ENCODE data around the gene PDIA4. TPM values are rescaled to one million over a fixed set of nuclear protein-coding genes. Genes with fewer than 3 reads are reported as not detected.
A peak's percentile ranks its signal among the peaks of the same experiment; 100 is the strongest.

PDIA4 gene
- total RNA-seq, 4 donors from 2014 or later, result 33.2 to 58.1 (median 42.8) TPM

DNA sequence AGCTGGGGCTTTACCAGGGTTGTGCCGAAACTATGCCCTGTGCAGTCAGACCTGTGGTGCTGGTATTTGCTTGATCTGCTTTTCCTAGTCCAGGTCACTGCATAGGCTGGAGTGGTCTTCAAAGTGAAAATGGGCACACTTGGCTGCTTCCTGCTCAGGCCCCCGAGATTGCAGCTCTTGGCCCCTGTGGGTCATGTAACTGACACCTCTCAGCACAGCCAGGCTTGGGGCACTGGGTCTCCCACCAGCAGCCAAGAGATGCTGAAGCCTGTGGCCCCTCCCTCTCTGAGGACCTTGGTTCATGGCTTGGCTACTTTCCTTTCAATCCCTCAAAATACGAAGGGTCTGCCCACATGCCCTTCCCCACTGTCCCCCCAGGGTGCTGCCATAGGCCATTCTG, 33.7 kb downstream of the PDIA4 start:
- TF ChIP-seq, protein P1, sequence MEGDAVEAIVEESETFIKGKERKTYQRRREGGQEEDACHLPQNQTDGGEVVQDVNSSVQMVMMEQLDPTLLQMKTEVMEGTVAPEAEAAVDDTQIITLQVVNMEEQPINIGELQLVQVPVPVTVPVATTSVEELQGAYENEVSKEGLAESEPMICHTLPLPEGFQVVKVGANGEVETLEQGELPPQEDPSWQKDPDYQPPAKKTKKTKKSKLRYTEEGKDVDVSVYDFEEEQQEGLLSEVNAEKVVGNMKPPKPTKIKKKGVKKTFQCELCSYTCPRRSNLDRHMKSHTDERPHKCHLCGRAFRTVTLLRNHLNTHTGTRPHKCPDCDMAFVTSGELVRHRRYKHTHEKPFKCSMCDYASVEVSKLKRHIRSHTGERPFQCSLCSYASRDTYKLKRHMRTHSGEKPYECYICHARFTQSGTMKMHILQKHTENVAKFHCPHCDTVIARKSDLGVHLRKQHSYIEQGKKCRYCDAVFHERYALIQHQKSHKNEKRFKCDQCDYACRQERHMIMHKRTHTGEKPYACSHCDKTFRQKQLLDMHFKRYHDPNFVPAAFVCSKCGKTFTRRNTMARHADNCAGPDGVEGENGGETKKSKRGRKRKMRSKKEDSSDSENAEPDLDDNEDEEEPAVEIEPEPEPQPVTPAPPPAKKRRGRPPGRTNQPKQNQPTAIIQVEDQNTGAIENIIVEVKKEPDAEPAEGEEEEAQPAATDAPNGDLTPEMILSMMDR (IDR thresholded peaks at IDR 0.05), result no peak
- TF ChIP-seq POLR2AphosphoS5 (IDR thresholded peaks at IDR 0.05) (no peak), POLR2A (IDR thresholded peaks at IDR 0.05; ENCODE audit: low read depth) (no peak), EP300 (IDR thresholded peaks at IDR 0.05) (no peak)
- Histone ChIP-seq H3K4me3 (no peak overlapping the region), H3K27me3 (peaks cover 0 to 12% (median 0%) of the 10 kb centered on the region in 4 donors), H3K27ac (replicated peaks in 1 of 4) (no peak overlapping the region), H3K9me3 (no peaks in the 10 kb centered on the region), H3K36me3 (no peaks in the 10 kb centered on the region), H3K4me1 (no peaks in the 10 kb centered on the region)
- 96% methylated on average over 3 of the region's 3 CpGs for WGBS
- DNase-seq (ENCODE audit: extremely low spot score), result no peak
- intact Hi-C loops (cut with DNase I), result no loop called here

DNA sequence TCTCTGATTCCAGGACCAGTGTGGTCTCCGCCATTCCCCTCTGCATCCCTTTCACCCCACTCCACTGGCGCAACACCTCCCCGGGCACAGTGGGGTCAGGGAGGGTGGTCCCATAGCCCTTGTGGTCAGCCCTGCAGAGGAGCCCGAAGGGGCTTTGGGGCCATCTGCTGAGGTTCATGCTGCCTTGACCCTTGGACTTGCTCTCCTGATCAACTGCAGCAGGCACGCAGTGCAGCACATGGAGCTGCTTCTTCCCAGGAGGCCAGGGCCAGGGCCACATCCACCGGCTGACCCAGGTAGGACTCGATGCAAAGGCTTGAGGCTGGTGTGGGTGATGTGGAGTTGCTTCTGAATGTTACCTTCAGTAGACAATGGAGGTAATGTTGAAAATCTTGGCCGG, 35.1 kb downstream of the PDIA4 start:
- peaks cover 0 to 12% (median 0%) of the 10 kb centered on the region in 4 donors for H3K27me3 ChIP-seq
- H3K4me3 ChIP-seq, result no peak overlapping the region
- no peak for DNase-seq (ENCODE audit: extremely low spot score)
- H3K36me3 ChIP-seq, result no peaks in the 10 kb centered on the region
- H3K27ac ChIP-seq (replicated peaks in 1 of 4), result no peak overlapping the region
- H3K9me3 ChIP-seq, result no peaks in the 10 kb centered on the region
- TF ChIP-seq, protein P1 (IDR thresholded peaks at IDR 0.05), result no peak
- no peak for TF ChIP-seq EP300 (IDR thresholded peaks at IDR 0.05)
- no peak for TF ChIP-seq POLR2AphosphoS5 (IDR thresholded peaks at IDR 0.05)
- TF ChIP-seq POLR2A (IDR thresholded peaks at IDR 0.05; ENCODE audit: low read depth), result no peak
- intact Hi-C loops (cut with DNase I), result no loop called here
- 83% methylated on average over 7 of the region's 8 CpGs for WGBS
- peaks cover 4 to 6% (median 4%) of the 10 kb centered on the region in 4 donors for H3K4me1 ChIP-seq

DNA sequence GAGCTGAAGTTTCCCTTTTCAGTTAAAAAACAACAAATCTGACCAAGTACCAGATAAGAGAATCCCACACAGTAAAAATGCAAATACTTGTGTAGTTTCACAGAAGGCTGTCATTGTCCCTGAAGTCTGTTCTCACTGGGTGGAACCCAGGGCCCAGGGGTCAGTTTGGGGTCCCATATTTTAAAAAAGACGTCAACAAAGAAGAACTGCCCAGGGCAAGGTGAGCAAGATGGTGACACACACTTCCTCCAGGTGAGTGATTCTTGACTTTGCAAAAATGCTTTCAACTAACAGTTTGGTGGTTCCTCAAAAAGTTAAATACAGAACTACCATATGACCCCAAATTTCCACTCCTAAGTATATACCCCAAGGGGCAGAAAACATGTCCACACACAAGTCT, 36.8 kb downstream of the PDIA4 start:
- Histone ChIP-seq H3K4me3 (no peak overlapping the region), H3K27ac (replicated peaks in 1 of 4) (no peak overlapping the region), H3K4me1 (peaks cover 7 to 13% (median 9%) of the 10 kb centered on the region in 4 donors), H3K36me3 (no peaks in the 10 kb centered on the region), H3K9me3 (no peaks in the 10 kb centered on the region), H3K27me3 (peaks cover 0 to 12% (median 0%) of the 10 kb centered on the region in 4 donors)
- intact Hi-C loops (cut with DNase I), result no loop called here
- DNase-seq (ENCODE audit: extremely low spot score), result no peak
- WGBS, result 71% methylated on average over 1 of the region's 1 CpG
- TF ChIP-seq, protein P1 (IDR thresholded peaks at IDR 0.05), result no peak
- TF ChIP-seq POLR2A (IDR thresholded peaks at IDR 0.05; ENCODE audit: low read depth), result no peak
- TF ChIP-seq POLR2AphosphoS5 (IDR thresholded peaks at IDR 0.05), result no peak
- no peak for TF ChIP-seq EP300 (IDR thresholded peaks at IDR 0.05)

DNA sequence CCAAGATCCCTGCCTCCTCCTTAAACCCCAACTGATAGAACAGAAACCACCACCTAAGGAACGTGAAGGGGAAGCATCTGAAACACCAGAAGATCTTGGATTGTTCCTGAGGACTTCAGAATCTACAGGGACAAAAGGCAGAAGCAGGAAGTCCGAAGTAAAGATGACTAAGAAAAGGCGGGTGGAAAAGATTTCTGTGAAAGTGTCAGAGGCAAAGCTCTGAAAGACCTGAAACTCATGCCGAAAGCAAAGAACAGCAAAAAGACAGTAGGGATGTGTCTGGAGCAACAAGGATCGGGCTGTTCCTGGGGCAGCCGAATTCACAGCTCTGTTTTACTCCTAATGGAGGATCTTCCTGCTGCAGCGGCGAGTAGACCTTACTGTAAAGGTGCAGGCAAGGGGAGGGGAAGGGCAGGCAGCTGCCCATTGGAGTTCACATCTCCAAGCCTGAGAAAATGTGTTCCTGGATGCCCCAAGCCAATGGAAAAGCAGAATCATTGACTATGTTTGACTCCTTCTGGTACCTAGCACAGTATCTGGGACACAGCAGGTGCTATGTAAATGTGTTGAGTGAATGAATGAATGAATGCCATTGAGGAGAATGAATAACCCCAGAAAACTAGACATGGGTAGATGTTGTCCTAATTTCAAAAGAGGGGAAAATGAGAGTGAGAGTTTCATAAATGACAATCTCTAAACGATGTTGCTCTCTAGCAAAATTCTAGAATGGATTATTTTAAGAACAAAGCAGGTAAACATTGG, 40.4 kb downstream of the PDIA4 start:
- TF ChIP-seq POLR2AphosphoS5 (IDR thresholded peaks at IDR 0.05) (no peak), POLR2A (IDR thresholded peaks at IDR 0.05; ENCODE audit: low read depth) (no peak), EP300 (IDR thresholded peaks at IDR 0.05) (no peak)
- TF ChIP-seq, protein P1 (IDR thresholded peaks at IDR 0.05), result no peak
- intact Hi-C loops (cut with DNase I), result loop anchor here (2.0 kb wide), 1 partner anchor 41 kb away; the partner anchor contains the start of gene PDIA4
- Histone ChIP-seq H3K9me3 (no peaks in the 10 kb centered on the region), H3K4me3 (peak overlapping the region; percentile 60 to 65 (median 63)), H3K36me3 (no peaks in the 10 kb centered on the region), H3K4me1 (peaks cover 13 to 44% (median 35%) of the 10 kb centered on the region in 4 donors), H3K27me3 (peaks cover 0 to 3% (median 0%) of the 10 kb centered on the region in 4 donors), H3K27ac (replicated peaks in 1 of 4) (peak overlapping the region; percentile 82 to 84 (median 83))
- 4% methylated on average over 9 of the region's 9 CpGs for WGBS
- no peak for DNase-seq (ENCODE audit: extremely low spot score)
